WERI-Rb-1 (cell line): ENCODE measurements around the gene COL23A1.

Source experiments
- DNase-seq: peaks from one replicate; pipeline ENCODE4 v3.0.0-alpha.2; 2020
- H3K27ac ChIP-seq: fragments of 250-450 bp; sonication (Bioruptor Pico); 2 replicates; pipeline ENCODE4 v1.5.1; 2020; ENCODE audit warnings: mild to moderate bottlenecking, moderate library complexity
- H3K27me3 ChIP-seq: fragments of 250-450 bp; sonication (Bioruptor Pico); 2 replicates; pipeline ENCODE4 v1.5.1; 2021; ENCODE audit warnings: mild to moderate bottlenecking, low read depth, moderate library complexity; ENCODE audit not compliant: insufficient read depth, severe bottlenecking
- H3K36me3 ChIP-seq: fragments of 250-450 bp; sonication (Bioruptor Pico); 2 replicates; pipeline ENCODE4 v1.5.1; 2020; ENCODE audit warnings: mild to moderate bottlenecking, moderate library complexity
- H3K4me3 ChIP-seq: 2 replicates; pipeline ENCODE4 v1.5.1; 2011; ENCODE audit warnings: low read depth, mild to moderate bottlenecking, control low read depth, low read length
- H3K9me3 ChIP-seq: fragments of 250-450 bp; sonication (Bioruptor Pico); 2 replicates; pipeline ENCODE4 v1.5.1; 2021; ENCODE audit warnings: mild to moderate bottlenecking, moderate library complexity; ENCODE audit not compliant: severe bottlenecking
- CTCF ChIP-seq: IDR thresholded peaks from 2 replicates; pipeline ENCODE4 v1.5.1; 2011; ENCODE audit warnings: low read depth, mild to moderate bottlenecking, control low read depth, inconsistent platforms, low read length

The COL23A1 gene

GRCh38 chr5:178279026-178279722 lies 311.0 kb downstream of the COL23A1 start:
- DNase-seq: no peak
- H3K27ac ChIP-seq: no peak overlapping the region
- no peaks in the 10 kb centered on the region for H3K27me3 ChIP-seq
- H3K4me3 ChIP-seq: no peak overlapping the region
- H3K9me3 ChIP-seq: no peaks in the 10 kb centered on the region
- TF ChIP-seq CTCF: no peak
- H3K36me3 ChIP-seq: no peaks in the 10 kb centered on the region

- no peak for TF ChIP-seq CTCF
- no peak for DNase-seq
- no peak overlapping the region for H3K4me3 ChIP-seq
- H3K27ac ChIP-seq: no peak overlapping the region
- H3K27me3 ChIP-seq: no peaks in the 10 kb centered on the region
- H3K9me3 ChIP-seq: no peaks in the 10 kb centered on the region
- no peaks in the 10 kb centered on the region for H3K36me3 ChIP-seq
These were observed 311.7 kb downstream of the COL23A1 start for GRCh38 chr5:178278358-178279023.

- Histone ChIP-seq H3K27me3 (no peaks in the 10 kb centered on the region), H3K36me3 (no peaks in the 10 kb centered on the region), H3K27ac (no peak overlapping the region), H3K4me3 (no peak overlapping the region), H3K9me3 (no peaks in the 10 kb centered on the region)
- no peak for DNase-seq
- TF ChIP-seq CTCF: no peak
These were observed 312.3 kb downstream of the COL23A1 start for GRCh38 chr5:178277866-178278265.

GRCh38 chr5:178277346-178277745 lies 312.8 kb downstream of the COL23A1 start:
- H3K4me3 ChIP-seq: no peak overlapping the region
- H3K27ac ChIP-seq: no peak overlapping the region
- no peak for DNase-seq
- no peak for TF ChIP-seq CTCF
- no peaks in the 10 kb centered on the region for H3K27me3 ChIP-seq
- no peaks in the 10 kb centered on the region for H3K36me3 ChIP-seq
- H3K9me3 ChIP-seq: no peaks in the 10 kb centered on the region

GRCh38 chr5:178274781-178275537 lies 315.2 kb downstream of the COL23A1 start:
- Histone ChIP-seq H3K9me3 (no peaks in the 10 kb centered on the region), H3K27ac (no peak overlapping the region), H3K36me3 (no peaks in the 10 kb centered on the region), H3K27me3 (no peaks in the 10 kb centered on the region), H3K4me3 (no peak overlapping the region)
- no peak for TF ChIP-seq CTCF
- DNase-seq: no peak
